Stimulated activated memory B cell treated with anti-CD40 and anti-IgM and Interleukin-4, amounts not matched to agents 10 μg/mL and 1 μg/mL and 100 μg/mL, for 72 hours (primary cell): Measurements from ENCODE around the gene RLN1.
A peak's percentile ranks its signal among the peaks of the same experiment; 100 is the strongest.
"Not testable (repeated sequence)": the region's sequence is repeated elsewhere in the genome, so short reads cannot be mapped to it uniquely, and the experiment has no call there.

Experiments
- ATAC-seq: fragments of 150-1000 bp; cut with Tn5 transposase; 2 replicates; pipeline ENCODE4 v1.10.0; 2021
- H3K27ac Mint-ChIP-seq: one replicate; pipeline ENCODE4 v1.8.0; 2022; ENCODE audit warnings: mild to moderate bottlenecking, mixed read lengths
- H3K27me3 Mint-ChIP-seq: one replicate; pipeline ENCODE4 v1.8.0; 2022; ENCODE audit warnings: mixed read lengths
- H3K36me3 Mint-ChIP-seq: one replicate; pipeline ENCODE4 v1.8.0; 2022; ENCODE audit warnings: mixed read lengths
- H3K4me1 Mint-ChIP-seq: one replicate; pipeline ENCODE4 v1.8.0; 2022; ENCODE audit warnings: mixed read lengths
- H3K4me3 Mint-ChIP-seq: one replicate; pipeline ENCODE4 v1.8.0; 2022; ENCODE audit warnings: mild to moderate bottlenecking, moderate library complexity, mixed read lengths
- H3K9me3 Mint-ChIP-seq: one replicate; pipeline ENCODE4 v1.8.0; 2022; ENCODE audit warnings: mixed read lengths

RLN1 gene

GRCh38 chr9:5338992-5339981, at the start of gene RLN1:
TSS of gene RLN1 (minus strand) at chr9:5339876. CDS start at chr9:5339746, 130 bp downstream.
- H3K27ac Mint-ChIP-seq, H3K27me3 Mint-ChIP-seq, H3K9me3 Mint-ChIP-seq, H3K36me3 Mint-ChIP-seq: not testable (repeated sequence)
- Mint-ChIP-seq H3K4me3 (peak within 1 kb of the TSS; percentile 47), H3K4me1 (peaks cover 13% of the 10 kb centered on the region)
- ATAC-seq: peak; percentile 100

GRCh38 chr9:5389109-5389732, 49.5 kb upstream of the RLN1 start:
- ATAC-seq: peak; percentile 61
- no peak overlapping the region for H3K27ac Mint-ChIP-seq
- H3K9me3 Mint-ChIP-seq: no peaks in the 10 kb centered on the region
- peaks cover 5% of the 10 kb centered on the region for H3K36me3 Mint-ChIP-seq
- H3K4me1 Mint-ChIP-seq: peaks cover 13% of the 10 kb centered on the region
- no peaks in the 10 kb centered on the region for H3K27me3 Mint-ChIP-seq
- no peak overlapping the region for H3K4me3 Mint-ChIP-seq

GRCh38 chr9:5388026-5388819, 48.5 kb upstream of the RLN1 start:
- H3K4me1 Mint-ChIP-seq: peaks cover 19% of the 10 kb centered on the region
- H3K9me3 Mint-ChIP-seq: no peaks in the 10 kb centered on the region
- H3K27me3 Mint-ChIP-seq: no peaks in the 10 kb centered on the region
- peaks cover 6% of the 10 kb centered on the region for H3K36me3 Mint-ChIP-seq
- H3K27ac Mint-ChIP-seq: no peak overlapping the region
- no peak for ATAC-seq
- H3K4me3 Mint-ChIP-seq: no peak overlapping the region

GRCh38 chr9:5384436-5384835, 44.8 kb upstream of the RLN1 start:
- peaks cover 29% of the 10 kb centered on the region for H3K36me3 Mint-ChIP-seq
- peaks cover 30% of the 10 kb centered on the region for H3K4me1 Mint-ChIP-seq
- H3K27ac Mint-ChIP-seq: no peak overlapping the region
- no peak overlapping the region for H3K4me3 Mint-ChIP-seq
- ATAC-seq: no peak
- H3K27me3 Mint-ChIP-seq: no peaks in the 10 kb centered on the region
- no peaks in the 10 kb centered on the region for H3K9me3 Mint-ChIP-seq

GRCh38 chr9:5382479-5382878, 42.8 kb upstream of the RLN1 start:
- H3K9me3 Mint-ChIP-seq: no peaks in the 10 kb centered on the region
- peaks cover 24% of the 10 kb centered on the region for H3K4me1 Mint-ChIP-seq
- no peak overlapping the region for H3K4me3 Mint-ChIP-seq
- peak; percentile 41 for ATAC-seq
- no peaks in the 10 kb centered on the region for H3K27me3 Mint-ChIP-seq
- H3K36me3 Mint-ChIP-seq: peaks cover 34% of the 10 kb centered on the region
- H3K27ac Mint-ChIP-seq: peak overlapping the region; percentile 25

GRCh38 chr9:5375790-5376477, 36.3 kb upstream of the RLN1 start:
- Mint-ChIP-seq H3K4me3 (no peak overlapping the region), H3K27me3 (no peaks in the 10 kb centered on the region), H3K9me3 (peaks cover 3% of the 10 kb centered on the region), H3K36me3 (peaks cover 38% of the 10 kb centered on the region), H3K27ac (no peak overlapping the region), H3K4me1 (peaks cover 12% of the 10 kb centered on the region)
- ATAC-seq: no peak

- Mint-ChIP-seq H3K36me3 (peaks cover 32% of the 10 kb centered on the region), H3K4me3 (no peak overlapping the region), H3K4me1 (peaks cover 12% of the 10 kb centered on the region), H3K27me3 (no peaks in the 10 kb centered on the region), H3K9me3 (peaks cover 3% of the 10 kb centered on the region), H3K27ac (no peak overlapping the region)
- no peak for ATAC-seq
These were observed 35.4 kb upstream of the RLN1 start for GRCh38 chr9:5375091-5375490.

GRCh38 chr9:5364294-5365024, 24.8 kb upstream of the RLN1 start:
- no peak for ATAC-seq
- peaks cover 26% of the 10 kb centered on the region for H3K36me3 Mint-ChIP-seq

GRCh38 chr9:5361326-5362010, 21.8 kb upstream of the RLN1 start:
- Mint-ChIP-seq H3K27me3 (no peaks in the 10 kb centered on the region), H3K9me3 (no peaks in the 10 kb centered on the region), H3K36me3 (peaks cover 36% of the 10 kb centered on the region), H3K4me1 (no peaks in the 10 kb centered on the region), H3K27ac (no peak overlapping the region), H3K4me3 (no peak overlapping the region)
- no peak for ATAC-seq

More at GRCh38 chr9:5364294-5365024, 24.8 kb upstream of the RLN1 start:
- no peaks in the 10 kb centered on the region for H3K9me3 Mint-ChIP-seq
- no peaks in the 10 kb centered on the region for H3K27me3 Mint-ChIP-seq
- peaks cover 11% of the 10 kb centered on the region for H3K4me1 Mint-ChIP-seq
- no peak overlapping the region for H3K27ac Mint-ChIP-seq
- H3K4me3 Mint-ChIP-seq: no peak overlapping the region

GRCh38 chr9:5360341-5360740, 20.7 kb upstream of the RLN1 start:
- Mint-ChIP-seq H3K9me3 (no peaks in the 10 kb centered on the region), H3K4me3 (no peak overlapping the region), H3K27me3 (no peaks in the 10 kb centered on the region), H3K27ac (no peak overlapping the region), H3K4me1 (no peaks in the 10 kb centered on the region), H3K36me3 (peaks cover 34% of the 10 kb centered on the region)
- no peak for ATAC-seq

- Mint-ChIP-seq H3K27ac (no peak overlapping the region), H3K27me3 (no peaks in the 10 kb centered on the region), H3K4me3 (no peak overlapping the region)
These were observed 17.9 kb upstream of the RLN1 start for GRCh38 chr9:5357431-5358105.

GRCh38 chr9:5355817-5356216, 16.1 kb upstream of the RLN1 start:
- Mint-ChIP-seq H3K4me3 (no peak overlapping the region), H3K9me3 (peaks cover 4% of the 10 kb centered on the region), H3K27me3 (no peaks in the 10 kb centered on the region), H3K36me3 (peaks cover 17% of the 10 kb centered on the region), H3K4me1 (peaks cover 10% of the 10 kb centered on the region), H3K27ac (no peak overlapping the region)
- no peak for ATAC-seq

More at GRCh38 chr9:5357431-5358105, 17.9 kb upstream of the RLN1 start:
- ATAC-seq: no peak
- peaks cover 4% of the 10 kb centered on the region for H3K4me1 Mint-ChIP-seq
- peaks cover 22% of the 10 kb centered on the region for H3K36me3 Mint-ChIP-seq
- no peaks in the 10 kb centered on the region for H3K9me3 Mint-ChIP-seq

GRCh38 chr9:5355226-5355625, 15.6 kb upstream of the RLN1 start:
- peaks cover 18% of the 10 kb centered on the region for H3K36me3 Mint-ChIP-seq
- no peak for ATAC-seq
- no peak overlapping the region for H3K27ac Mint-ChIP-seq
- no peaks in the 10 kb centered on the region for H3K27me3 Mint-ChIP-seq
- H3K4me1 Mint-ChIP-seq: peaks cover 10% of the 10 kb centered on the region
- peaks cover 4% of the 10 kb centered on the region for H3K9me3 Mint-ChIP-seq
- no peak overlapping the region for H3K4me3 Mint-ChIP-seq
